Neuronal stem cell (in vitro differentiated cells): ENCODE data around the gene PTPN14.
"Not testable (repeated sequence)": the region's sequence is repeated elsewhere in the genome, so short reads cannot be mapped to it uniquely, and the experiment has no call there.

Source experiments
- DNase-seq: peaks from one replicate; pipeline ENCODE4 v3.0.0-alpha.2; 2013; ENCODE audit warnings: low spot score
- H2AFZ ChIP-seq: one replicate; pipeline ENCODE4 v1.6.1; 2013; ENCODE audit warnings: mild to moderate bottlenecking, low read length, inconsistent platforms
- H2AK5ac ChIP-seq: 2 replicates; pipeline ENCODE4 v1.6.1; 2013; ENCODE audit warnings: low read depth, mild to moderate bottlenecking, inconsistent platforms, low read length, moderate library complexity, mixed read lengths
- H2BK120ac ChIP-seq: 2 replicates; pipeline ENCODE4 v1.6.1; 2013; ENCODE audit warnings: low read depth, mild to moderate bottlenecking, inconsistent platforms, low read length, moderate library complexity, mixed read lengths
- H2BK12ac ChIP-seq: one replicate; pipeline ENCODE4 v1.6.1; 2013; ENCODE audit warnings: low read length, inconsistent platforms
- H2BK15ac ChIP-seq: 2 replicates; pipeline ENCODE4 v1.6.1; 2013; ENCODE audit warnings: mild to moderate bottlenecking, low read length, inconsistent platforms, mixed read lengths
- H2BK5ac ChIP-seq: one replicate; pipeline ENCODE4 v1.6.1; 2013; ENCODE audit warnings: inconsistent platforms, mild to moderate bottlenecking, low read length, moderate library complexity
- H3K14ac ChIP-seq: one replicate; pipeline ENCODE4 v1.6.1; 2013; ENCODE audit warnings: low read length, inconsistent platforms
- H3K18ac ChIP-seq: 2 replicates; pipeline ENCODE4 v1.6.1; 2013; ENCODE audit warnings: low read length, inconsistent platforms
- H3K23ac ChIP-seq: 2 replicates; pipeline ENCODE4 v1.6.1; 2013; ENCODE audit warnings: low read depth, mild to moderate bottlenecking, mixed read lengths, low read length, inconsistent platforms; ENCODE audit not compliant: poor library complexity
- H3K27ac ChIP-seq: replicated peaks from 3 replicates; pipeline ENCODE4 v1.5.1; 2013; ENCODE audit warnings: low read length, inconsistent platforms
- H3K27me3 ChIP-seq, 3 experiments: 2 replicates each; pipeline ENCODE4 v1.6.1; 2013; ENCODE audit warnings: low read length in 3 of 3, mild to moderate bottlenecking in 2 of 3, inconsistent platforms in 1 of 3, low read depth in 1 of 3, mixed read lengths in 1 of 3, moderate library complexity in 1 of 3; ENCODE audit not compliant: control insufficient read depth in 3 of 3, insufficient read depth in 3 of 3
- H3K36me3 ChIP-seq, 2 donors: replicated peaks in 1 of 2; 2 replicates each; pipeline ENCODE4 v1.6.1; 2013; ENCODE audit warnings: low read length in 2 of 2; ENCODE audit not compliant: control insufficient read depth in 2 of 2, insufficient read depth in 2 of 2
- H3K4ac ChIP-seq: 2 replicates; pipeline ENCODE4 v1.6.1; 2013; ENCODE audit warnings: inconsistent platforms, mild to moderate bottlenecking, low read length, moderate library complexity
- H3K4me1 ChIP-seq, 2 donors: 1 replicate in 1 of 2; 2 replicates in 1 of 2; pipeline ENCODE4 v1.6.1; 2013; ENCODE audit warnings: low read length in 2 of 2, low read depth in 1 of 2; ENCODE audit not compliant: control insufficient read depth in 2 of 2, insufficient read depth in 1 of 2
- H3K4me2 ChIP-seq: one replicate; pipeline ENCODE4 v1.6.1; 2013; ENCODE audit warnings: mild to moderate bottlenecking, low read length, inconsistent platforms; ENCODE audit not compliant: insufficient read depth, poor library complexity, severe bottlenecking
- H3K4me3 ChIP-seq, 2 donors: 2 replicates each; pipeline ENCODE4 v1.5.1; 2013; ENCODE audit warnings: low read length in 2 of 2, mild to moderate bottlenecking in 2 of 2, inconsistent platforms in 1 of 2, moderate library complexity in 1 of 2
- H3K79me1 ChIP-seq: one replicate; pipeline ENCODE4 v1.6.1; 2013; ENCODE audit warnings: low read depth, mild to moderate bottlenecking, inconsistent platforms, low read length, moderate library complexity
- H3K9ac ChIP-seq: one replicate; pipeline ENCODE4 v1.6.1; 2013; ENCODE audit warnings: mild to moderate bottlenecking, low read depth, low read length, inconsistent platforms; ENCODE audit not compliant: poor library complexity
- H3K9me3 ChIP-seq, 2 donors: replicated peaks in 1 of 2; 2 replicates each; pipeline versions ENCODE3 to v1.6.1; 2013; ENCODE audit warnings: low read length in 2 of 2, mild to moderate bottlenecking in 2 of 2, inconsistent platforms in 1 of 2, low read depth in 1 of 2, mixed read lengths in 1 of 2, moderate library complexity in 1 of 2; ENCODE audit not compliant: control insufficient read depth in 2 of 2, insufficient read depth in 1 of 2
- H4K8ac ChIP-seq: one replicate; pipeline ENCODE4 v1.6.1; 2013; ENCODE audit warnings: low read depth, mild to moderate bottlenecking, inconsistent platforms, low read length, moderate library complexity
- H4K91ac ChIP-seq: one replicate; pipeline ENCODE4 v1.6.1; 2013; ENCODE audit warnings: low read length, low read depth, mild to moderate bottlenecking, inconsistent platforms; ENCODE audit not compliant: poor library complexity
- WGBS, 2 donors: extraction: QIAGEN DNeasy Blood & Tissue Kit; methylation state at CpG; one replicate each; pipeline ENCODE4 v1.1.7; 2013; ENCODE audit warnings: missing lambda C conversion rate in 2 of 2, mixed read lengths in 1 of 2; ENCODE audit not compliant: insufficient read length in 2 of 2, insufficient replicate concordance in 1 of 2; ENCODE audit errors: extremely low coverage in 2 of 2; 5-methylcytosine and 5-hydroxymethylcytosine counted together

Gene PTPN14

GRCh38 chr1:214491468-214492146, 59.8 kb downstream of the PTPN14 start:
- Histone ChIP-seq H3K27ac (no peak overlapping the region), H2BK120ac (no peak overlapping the region), H3K4ac (no peak overlapping the region), H3K9ac (no peak overlapping the region), H4K8ac (no peak overlapping the region), H4K91ac (no peak overlapping the region), H3K4me2 (no peak overlapping the region), H3K14ac (no peak overlapping the region), H2BK12ac (no peak overlapping the region), H3K36me3 (no peaks in the 10 kb centered on the region), H3K4me1 (peaks cover 0 to 5% of the 10 kb centered on the region in 2 donors), H2AFZ (no peak overlapping the region), H3K18ac (no peak overlapping the region), H3K23ac (no peak overlapping the region), H3K27me3 (no peaks in the 10 kb centered on the region), H2BK15ac (no peak overlapping the region), H2BK5ac (no peak overlapping the region), H3K79me1 (no peaks in the 10 kb centered on the region), H3K4me3 (no peak overlapping the region), H3K9me3 (no peaks in the 10 kb centered on the region), H2AK5ac (no peak overlapping the region)
- no peak for DNase-seq
- no CpG with 5 or more reads among the region's 5 CpGs for WGBS, 2 donors

GRCh38 chr1:214485151-214485550, 66.3 kb downstream of the PTPN14 start:
- no peak overlapping the region for H3K4ac ChIP-seq
- no peak overlapping the region for H2BK15ac ChIP-seq
- no peak overlapping the region for H3K23ac ChIP-seq
- no peaks in the 10 kb centered on the region for H3K36me3 ChIP-seq
- WGBS, 2 donors: no CpG with 5 or more reads among the region's 5 CpGs
- no peak overlapping the region for H3K14ac ChIP-seq
- H3K4me2 ChIP-seq: no peak overlapping the region
- no peaks in the 10 kb centered on the region for H3K27me3 ChIP-seq
- no peak overlapping the region for H3K18ac ChIP-seq
- DNase-seq: no peak
- H3K9me3 ChIP-seq: no peaks in the 10 kb centered on the region
- no peak overlapping the region for H3K27ac ChIP-seq
- no peak overlapping the region for H2BK5ac ChIP-seq
- peaks cover 2 to 6% of the 10 kb centered on the region in 2 donors for H3K4me1 ChIP-seq
- no peak overlapping the region for H2AFZ ChIP-seq
- no peak overlapping the region for H4K91ac ChIP-seq
- H4K8ac ChIP-seq: no peak overlapping the region
- H3K9ac ChIP-seq: no peak overlapping the region
- no peak overlapping the region for H2BK12ac ChIP-seq
- H2AK5ac ChIP-seq: no peak overlapping the region
- no peak overlapping the region for H2BK120ac ChIP-seq
- no peak overlapping the region for H3K4me3 ChIP-seq
- H3K79me1 ChIP-seq: no peaks in the 10 kb centered on the region

- WGBS, 2 donors: no CpG with 5 or more reads among the region's 13 CpGs
- H3K4ac ChIP-seq: not testable (repeated sequence)
These were observed 68.2 kb downstream of the PTPN14 start for GRCh38 chr1:214483180-214483579.

GRCh38 chr1:214481983-214482634, 69.3 kb downstream of the PTPN14 start:
- H3K79me1 ChIP-seq, H4K91ac ChIP-seq, H3K23ac ChIP-seq, H2AK5ac ChIP-seq, H3K9ac ChIP-seq, H3K9me3 ChIP-seq, H3K27ac ChIP-seq, H4K8ac ChIP-seq, H2AFZ ChIP-seq, H2BK5ac ChIP-seq, H3K4me2 ChIP-seq, H3K14ac ChIP-seq, DNase-seq, H3K18ac ChIP-seq, H3K4me1 ChIP-seq, H3K36me3 ChIP-seq, H3K4me3 ChIP-seq, H3K4ac ChIP-seq, H2BK12ac ChIP-seq, H2BK15ac ChIP-seq, H3K27me3 ChIP-seq, H2BK120ac ChIP-seq: not testable (repeated sequence)
- whole genome bisulfite sequencing, 2 donors: no CpG with 5 or more reads among the region's 2 CpGs

More at GRCh38 chr1:214483180-214483579, 68.2 kb downstream of the PTPN14 start:
- not testable (repeated sequence) for H3K4me3 ChIP-seq, H2BK120ac ChIP-seq, H3K79me1 ChIP-seq, H3K36me3 ChIP-seq, H2BK12ac ChIP-seq, H4K8ac ChIP-seq, H3K9ac ChIP-seq, H3K9me3 ChIP-seq, H3K18ac ChIP-seq, H2AK5ac ChIP-seq, H3K14ac ChIP-seq, H3K4me2 ChIP-seq, H2BK15ac ChIP-seq, H3K23ac ChIP-seq, H4K91ac ChIP-seq, H2BK5ac ChIP-seq, DNase-seq, H3K4me1 ChIP-seq, H2AFZ ChIP-seq, H3K27me3 ChIP-seq, H3K27ac ChIP-seq
